Fibroblast of lung (primary cell): ENCODE data around the gene WNK1.

ENCODE experiments used
- CTCF ChIP-seq, 2 donors: IDR thresholded peaks in 1 of 2; conservative IDR thresholded peaks in 1 of 2; 1 replicate in 1 of 2; 2 replicates in 1 of 2; pipeline ENCODE4 v1.5.1; 2011 to 2012; ENCODE audit warnings: low read length in 2 of 2, control low read depth in 1 of 2, inconsistent platforms in 1 of 2, low read depth in 1 of 2, mild to moderate bottlenecking in 1 of 2
- EZH2 ChIP-seq: IDR thresholded peaks from 2 replicates; pipeline ENCODE4 v1.5.1; 2012; ENCODE audit warnings: low read length, control low read depth, mild to moderate bottlenecking; ENCODE audit errors: missing control alignments

- TF ChIP-seq CTCF (conservative IDR thresholded peaks at IDR 0.05 in 1 of 2, IDR thresholded peaks at IDR 0.05 in 1 of 2; ENCODE audit: low read depth in 1 of 2, low read length in 2 of 2) (no peak), EZH2 (no peak)
Measured at GRCh38 chr12:951176-951575, 198.8 kb downstream of the WNK1 start.
